Measurements from ENCODE around the gene SLC12A7. TPM values are rescaled to one million over a fixed set of nuclear protein-coding genes. Genes with fewer than 3 reads are reported as not detected.
"Not testable (repeated sequence)": the region's sequence is repeated elsewhere in the genome, so short reads cannot be mapped to it uniquely, and the experiment has no call there.

Gene SLC12A7
- total and polyA plus RNA-seq, 2 of the 13 experiments (the other 11 are each of a cell fraction or from before 2014, with no cell fraction given) = 14.0 to 18.5 TPM

GRCh38 chr5:1125695-1126094 lies 13.8 kb upstream of the SLC12A7 start:
- POLR2A ChIA-PET = interaction anchor here (0.7 kb wide), 1 partner anchor 9 kb away, joined by 5 read pairs; no protein-coding TSS in a partner anchor

DNA sequence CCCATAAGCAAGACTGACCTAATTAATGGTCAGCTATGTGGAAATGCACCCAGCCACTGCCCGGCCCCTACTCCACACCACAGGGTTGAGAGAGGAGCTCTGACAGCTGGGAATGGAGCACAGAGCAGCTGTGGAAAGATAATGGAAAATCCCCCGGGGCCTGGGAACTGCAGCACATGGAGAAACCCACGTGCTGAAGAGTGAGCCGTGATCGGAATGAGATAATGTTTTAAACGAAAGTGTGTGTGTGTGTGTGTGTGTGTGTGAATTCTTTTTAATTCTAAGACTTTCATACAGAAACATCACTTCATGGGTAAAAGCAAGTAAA lies 13.1 kb upstream of the SLC12A7 start:
- no peak for ATAC-seq
- BruUV-seq (replicated peaks) = no TSS peak
- Histone ChIP-seq H3K4me3 (replicated peaks in 1 of 3; ENCODE audit: insufficient read depth in 1 of 3, low read depth in 2 of 3, low read length in 3 of 3) (no peak overlapping the region), H2AFZ (ENCODE audit: low read length) (no peak overlapping the region), H3K79me2 (ENCODE audit: insufficient read depth, low read length) (no peaks in the 10 kb centered on the region), H3K9me3 (ENCODE audit: low read length) (no peaks in the 10 kb centered on the region), H3K9ac (ENCODE audit: insufficient read depth, low read depth, low read length) (no peak overlapping the region), H4K20me1 (ENCODE audit: insufficient read depth, low read length) (no peaks in the 10 kb centered on the region), H3K27me3 (ENCODE audit: control insufficient read depth in 1 of 2, insufficient read depth in 2 of 2, low read length in 2 of 2) (peaks cover 15 to 87% of the 10 kb centered on the region in 2 experiments), H3K4me1 (ENCODE audit: insufficient read depth, low read length) (peaks cover 60% of the 10 kb centered on the region), H3K36me3 (replicated peaks in 1 of 2; ENCODE audit: control insufficient read depth in 1 of 2, insufficient read depth in 2 of 2, low read length in 2 of 2) (no peaks in the 10 kb centered on the region), H3K4me2 (ENCODE audit: low read depth, low read length) (no peak overlapping the region), H3K27ac (ENCODE audit: extremely low read length, insufficient read depth, low read length) (no peak overlapping the region)
- 11% methylated on average over 6 of the region's 6 CpGs for WGBS (ENCODE audit: low lambda C conversion rate)
- intact Hi-C loops (cut with micrococcal nuclease; ENCODE audit: unreplicated experiment) = no loop called here
- TF ChIP-seq ZKSCAN8 (CRISPR knock-in tag; IDR thresholded peaks at IDR 0.05; ENCODE audit: borderline replicate concordance) (no peak), MAFK (conservative IDR thresholded peaks at IDR 0.05 in 1 of 2, IDR thresholded peaks at IDR 0.05 in 1 of 2; ENCODE audit: low read length in 2 of 2) (0 out of 4 replicates have a peak, but pooled peaks of 1 of the 2 experiments have one; percentile 7), MAX (IDR thresholded peaks at IDR 0.05) (peak; percentile 16; the same call in 1 of the 2 replicates)
- no peak for DNase-seq (ENCODE audit: low spot score)
- in situ Hi-C loops (cut with HindIII; ENCODE audit: extremely low pct_ligation_motif_present, low pct_unique_long_range_greater_than_20kb) = no loop called here
- no peak for FAIRE-seq
- POLR2A ChIA-PET = interaction anchor here (2.5 to 3.2 kb wide), 2 partner anchors 8 to 19 kb away, joined by 8 to 21 read pairs; no protein-coding TSS in a partner anchor
- CTCF ChIA-PET (ENCODE audit: low intra/inter-chr PET ratio, low total read pairs) = no interaction called here

More at GRCh38 chr5:1125695-1126094, 13.8 kb upstream of the SLC12A7 start:
- H3K9ac ChIP-seq (ENCODE audit: insufficient read depth, low read depth, low read length); H3K4me3 ChIP-seq (replicated peaks in 1 of 3; ENCODE audit: insufficient read depth in 1 of 3, low read depth in 2 of 3, low read length in 3 of 3); FAIRE-seq; intact Hi-C loops (cut with micrococcal nuclease; ENCODE audit: unreplicated experiment); H3K36me3 ChIP-seq (replicated peaks in 1 of 2; ENCODE audit: control insufficient read depth in 1 of 2, insufficient read depth in 2 of 2, low read length in 2 of 2); H3K27ac ChIP-seq (ENCODE audit: extremely low read length, insufficient read depth, low read length); ATAC-seq; H3K4me2 ChIP-seq (ENCODE audit: low read depth, low read length); BruUV-seq (replicated peaks); DNase-seq (ENCODE audit: low spot score); H3K9me3 ChIP-seq (ENCODE audit: low read length); H2AFZ ChIP-seq (ENCODE audit: low read length); H4K20me1 ChIP-seq (ENCODE audit: insufficient read depth, low read length); in situ Hi-C loops (cut with HindIII; ENCODE audit: extremely low pct_ligation_motif_present, low pct_unique_long_range_greater_than_20kb); CTCF ChIA-PET (ENCODE audit: low intra/inter-chr PET ratio, low total read pairs); H3K79me2 ChIP-seq (ENCODE audit: insufficient read depth, low read length): not testable (repeated sequence)
- 90% methylated on average over 2 of the region's 2 CpGs for WGBS (ENCODE audit: low lambda C conversion rate)
- H3K4me1 ChIP-seq (ENCODE audit: insufficient read depth, low read length) = peaks cover 59% of the 10 kb centered on the region
- peaks cover 13 to 86% of the 10 kb centered on the region in 2 experiments for H3K27me3 ChIP-seq (ENCODE audit: control insufficient read depth in 1 of 2, insufficient read depth in 2 of 2, low read length in 2 of 2)
